K562 (cell line): ENCODE measurements around the gene DIAPH1. TPM values are rescaled to one million over a fixed set of nuclear protein-coding genes. Genes with fewer than 3 reads are reported as not detected.

Source experiments
- ATAC-seq: fragments of 200-7000 bp; cut with Tn5 transposase; 3 replicates; pipeline ENCODE4 v1.9.1; 2020; ENCODE audit warnings: moderate library complexity
- BruUV-seq: library from RNA; stranded (reverse); fragments of 400-500 nt; replicated peaks from 2 replicates; lab custom pipeline; 2021; lab: Mats Ljungman, UMichigan
- CTCF ChIA-PET: fragments of 300-600 bp; formaldehyde crosslinking; extraction: SDS; loops from one replicate; lab custom pipeline; 2021; ENCODE audit warnings: low intra/inter-chr PET ratio; lab: Yijun Ruan, JAX
- POLR2A ChIA-PET: fragments of 300-600, 350-650 bp; sonication (Branson Sonifier 250); formaldehyde crosslinking; extraction: SDS; loops from one replicate; lab custom pipeline; 2021; ENCODE audit warnings: antibody characterized with exemption, inconsistent platforms; lab: Yijun Ruan, JAX
- DNase-seq, 4 experiments: peaks; one replicate each; pipeline versions ENCODE4 v3.0.0 to v3.0.0-alpha.2; 2011 to 2018; ENCODE audit warnings: low spot score in 3 of 4, mixed read lengths in 3 of 4; ENCODE audit errors: extremely low read depth in 1 of 4
- FAIRE-seq: peaks from 2 replicates; lab custom pipeline; 2011; peaks lifted over from hg19 to GRCh38; lab: Jason Lieb, UNC
- H2AFZ ChIP-seq: 2 replicates; pipeline ENCODE4 v1.6.0; 2011; ENCODE audit warnings: low read depth, low read length, control low read depth, inconsistent platforms
- H3K27ac ChIP-seq: fragments of 200-600 bp; 3 replicates; pipeline ENCODE4 v1.8.0; 2011; ENCODE audit warnings: low read depth, mild to moderate bottlenecking, control low read depth, inconsistent platforms, low read length, moderate library complexity, mixed read lengths; ENCODE audit errors: extremely low read depth
- H3K27me3 ChIP-seq, 2 experiments: fragments of 300-600 bp in 1 of 2; 2 replicates in 1 of 2; 3 replicates in 1 of 2; pipeline versions ENCODE4 v1.6.0 to v1.8.0; 2011; ENCODE audit warnings: inconsistent platforms in 2 of 2, low read length in 2 of 2, mild to moderate bottlenecking in 1 of 2, mixed read lengths in 1 of 2, moderate library complexity in 1 of 2; ENCODE audit not compliant: control insufficient read depth in 2 of 2, insufficient read depth in 2 of 2
- H3K36me3 ChIP-seq: fragments of 300-600 bp; 3 replicates; pipeline ENCODE4 v1.8.0; 2011; ENCODE audit warnings: mild to moderate bottlenecking, low read length, inconsistent platforms; ENCODE audit not compliant: control insufficient read depth, insufficient read depth
- H3K4me1 ChIP-seq, 2 experiments: fragments of 200-600 bp in 1 of 2; replicated peaks in 1 of 2; 2 replicates in 1 of 2; 3 replicates in 1 of 2; pipeline versions ENCODE4 v1.5.1 to v1.8.0; 2011; ENCODE audit warnings: inconsistent platforms in 2 of 2, low read length in 2 of 2, mild to moderate bottlenecking in 1 of 2, mixed read lengths in 1 of 2, moderate library complexity in 1 of 2; ENCODE audit not compliant: control insufficient read depth in 2 of 2, insufficient read depth in 2 of 2
- H3K4me2 ChIP-seq: 2 replicates; pipeline ENCODE4 v1.6.1; 2011; ENCODE audit warnings: low read length, control low read depth, inconsistent platforms, mixed read lengths; ENCODE audit not compliant: insufficient read depth
- H3K4me3 ChIP-seq: fragments of 200-600 bp; sonication (generic), shearing (Covaris generic); 2 replicates; pipeline ENCODE4 v1.5.1; 2016; ENCODE audit warnings: control low read depth, inconsistent platforms
- H3K79me2 ChIP-seq: fragments of 200-600 bp; 3 replicates; pipeline ENCODE4 v1.8.0; 2011; ENCODE audit warnings: low read length, inconsistent platforms; ENCODE audit not compliant: control insufficient read depth, insufficient read depth
- H3K9ac ChIP-seq, 2 experiments: 2 replicates each; pipeline versions ENCODE4 v1.6.0 to v1.6.1; 2011; ENCODE audit warnings: low read depth in 2 of 2, low read length in 2 of 2, control low read depth in 1 of 2, inconsistent platforms in 1 of 2, mild to moderate bottlenecking in 1 of 2, mixed read lengths in 1 of 2; ENCODE audit not compliant: insufficient read depth in 1 of 2
- H3K9me1 ChIP-seq: one replicate; pipeline ENCODE4 v1.6.0; 2011; ENCODE audit warnings: inconsistent platforms, mild to moderate bottlenecking, low read length, moderate library complexity; ENCODE audit not compliant: control insufficient read depth, insufficient read depth
- H3K9me3 ChIP-seq: replicated peaks from 2 replicates; pipeline ENCODE4 v1.5.1; 2011; ENCODE audit warnings: low read depth, low read length, inconsistent platforms; ENCODE audit not compliant: control insufficient read depth, insufficient read depth
- H4K20me1 ChIP-seq: replicated peaks from 2 replicates; pipeline ENCODE4 v1.6.1; 2011; ENCODE audit warnings: low read length, inconsistent platforms, mixed read lengths; ENCODE audit not compliant: control insufficient read depth, insufficient read depth
- BRD9 ChIP-seq: fragments of 450-650 bp; IDR thresholded peaks from 2 replicates; pipeline ENCODE4 v1.6.1; 2018; ENCODE audit warnings: low read depth; ENCODE audit not compliant: partially characterized antibody
- GTF2E2 ChIP-seq: fragments of 200-800 bp; sonication (Bioruptor generic); IDR thresholded peaks from 2 replicates; pipeline ENCODE4 v1.6.1; 2016; ENCODE audit warnings: missing genetic modification characterization, missing compliant biosample characterization
- HDAC3 ChIP-seq: fragments of 450-650 bp; IDR thresholded peaks from 2 replicates; pipeline ENCODE4 v1.6.1; 2018; ENCODE audit warnings: borderline replicate concordance, mild to moderate bottlenecking, moderate library complexity; ENCODE audit not compliant: partially characterized antibody
- HINFP ChIP-seq: fragments of 450-650 bp; conservative IDR thresholded peaks from 2 replicates; pipeline ENCODE4 v1.6.1; 2016; ENCODE audit warnings: missing genetic modification characterization, low read depth, mild to moderate bottlenecking, control low read depth, missing compliant biosample characterization
- MAFK ChIP-seq: IDR thresholded peaks from 2 replicates; pipeline ENCODE4 v1.6.1; 2011; ENCODE audit warnings: low read length, improper control_type of control experiment
- NFE2L1 ChIP-seq: fragments of 450-650 bp; IDR thresholded peaks from 2 replicates; pipeline ENCODE4 v1.6.1; 2016; ENCODE audit warnings: missing genetic modification characterization, low read depth, mild to moderate bottlenecking, missing compliant biosample characterization, moderate library complexity, borderline replicate concordance
- NUFIP1 ChIP-seq: fragments of 450-650 bp; IDR thresholded peaks from 2 replicates; pipeline ENCODE4 v1.6.1; 2018; ENCODE audit not compliant: partially characterized antibody
- SMAD2 ChIP-seq: fragments of 150-350 bp; IDR thresholded peaks from 2 replicates; pipeline ENCODE4 v1.6.1; 2014; ENCODE audit warnings: low read depth, mild to moderate bottlenecking, low read length
- SMAD3 ChIP-seq: fragments of 450-650 bp; formaldehyde crosslinking; conservative IDR thresholded peaks from 2 replicates; pipeline ENCODE4 v1.4.0; 2020; ENCODE audit warnings: mild to moderate bottlenecking
- TARDBP ChIP-seq: fragments of 450-650 bp; IDR thresholded peaks from 2 replicates; pipeline ENCODE4 v1.6.1; 2016
- ZNF212 ChIP-seq: fragments of 450-650 bp; formaldehyde crosslinking; IDR thresholded peaks from 2 replicates; pipeline ENCODE4 v1.4.0; 2020; ENCODE audit warnings: mild to moderate bottlenecking
- ZNF23 ChIP-seq: fragments of 250-450 bp; sonication (Bioruptor Pico); IDR thresholded peaks from 2 replicates; pipeline ENCODE4 v1.4.0; 2020; ENCODE audit warnings: mild to moderate bottlenecking
- ZNF76 ChIP-seq: fragments of 250-450 bp; sonication (Bioruptor Pico); IDR thresholded peaks from 2 replicates; pipeline ENCODE4 v1.4.0; 2020; ENCODE audit warnings: mild to moderate bottlenecking, moderate library complexity, borderline replicate concordance
- ZNF79 ChIP-seq: fragments of 250-450 bp; sonication (Bioruptor Pico); IDR thresholded peaks from 2 replicates; pipeline ENCODE4 v1.4.0; 2020; ENCODE audit warnings: low read depth, mild to moderate bottlenecking, moderate library complexity
- WGBS: fragments of 100-300 bp; shearing (Covaris generic); methylation state at CpG from one replicate; pipeline ENCODE4 v1.1.6; 2016; ENCODE audit warnings: low coverage, mixed read lengths; ENCODE audit not compliant: insufficient coverage; ENCODE audit errors: missing lambda C conversion rate; 5-methylcytosine and 5-hydroxymethylcytosine counted together
- in situ Hi-C: fragments of 300-500 bp; cut with MboI; formaldehyde crosslinking; loops from 4 replicates; pipeline ENCODE4 v1.15.0; 2018; ENCODE audit warnings: inconsistent platforms, mixed read lengths
- intact Hi-C: fragments of 100-400 bp; cut with micrococcal nuclease; formaldehyde crosslinking; loops from 2 replicates; pipeline ENCODE4 v1.14.2; 2022
- polyA plus RNA-seq, 8 experiments: library from polyadenylated mRNA; depleted of rRNA in 4 of 8; stranded (reverse) in 5 of 8; unstranded in 3 of 8; fragments of >200 nt; fragmentation: Nextera tagmentation in 2 of 8; fragmentation: Illumina TruSeq in 1 of 8; extraction: Ambion mirVana in 2 of 8; extraction: Trizol in 1 of 8; gene quantifications; 2 replicates each; pipeline versions ENCODE4 v1.2.1 to v1.2.3, GENCODE V29; 2011 to 2014; ENCODE audit warnings: inconsistent platforms in 1 of 8, missing spikeins in 1 of 8
- total RNA-seq, 7 experiments: library from RNA; depleted of rRNA in 6 of 7; stranded (reverse); fragments of >200 nt in 6 of 7; fragmentation: Illumina TruSeq in 2 of 7; extraction: Trizol in 2 of 7; gene quantifications; 2 replicates each; pipeline versions ENCODE4 v1.2.1 to v1.2.3, GENCODE V29; 2011 to 2021; ENCODE audit warnings: low replicate concordance in 1 of 7
- TF ChIP-seq, protein P1 (sequence below): fragments of 150-350 bp; conservative IDR thresholded peaks from 2 replicates; pipeline ENCODE4 v1.6.1; 2014; ENCODE audit warnings: low read length
- TF ChIP-seq, protein P2 (sequence below): fragments of 250-450 bp; sonication (Bioruptor Pico); IDR thresholded peaks from 2 replicates; pipeline ENCODE4 v1.8.0; 2022; ENCODE audit warnings: moderate library complexity, mild to moderate bottlenecking, inconsistent platforms

Gene DIAPH1
- total and polyA plus RNA-seq, 9 of the 15 experiments (the other 6 are each of a cell fraction or from before 2014, with no cell fraction given) = 60.8 to 328 (median 97.8) TPM

- TF ChIP-seq, protein P1, sequence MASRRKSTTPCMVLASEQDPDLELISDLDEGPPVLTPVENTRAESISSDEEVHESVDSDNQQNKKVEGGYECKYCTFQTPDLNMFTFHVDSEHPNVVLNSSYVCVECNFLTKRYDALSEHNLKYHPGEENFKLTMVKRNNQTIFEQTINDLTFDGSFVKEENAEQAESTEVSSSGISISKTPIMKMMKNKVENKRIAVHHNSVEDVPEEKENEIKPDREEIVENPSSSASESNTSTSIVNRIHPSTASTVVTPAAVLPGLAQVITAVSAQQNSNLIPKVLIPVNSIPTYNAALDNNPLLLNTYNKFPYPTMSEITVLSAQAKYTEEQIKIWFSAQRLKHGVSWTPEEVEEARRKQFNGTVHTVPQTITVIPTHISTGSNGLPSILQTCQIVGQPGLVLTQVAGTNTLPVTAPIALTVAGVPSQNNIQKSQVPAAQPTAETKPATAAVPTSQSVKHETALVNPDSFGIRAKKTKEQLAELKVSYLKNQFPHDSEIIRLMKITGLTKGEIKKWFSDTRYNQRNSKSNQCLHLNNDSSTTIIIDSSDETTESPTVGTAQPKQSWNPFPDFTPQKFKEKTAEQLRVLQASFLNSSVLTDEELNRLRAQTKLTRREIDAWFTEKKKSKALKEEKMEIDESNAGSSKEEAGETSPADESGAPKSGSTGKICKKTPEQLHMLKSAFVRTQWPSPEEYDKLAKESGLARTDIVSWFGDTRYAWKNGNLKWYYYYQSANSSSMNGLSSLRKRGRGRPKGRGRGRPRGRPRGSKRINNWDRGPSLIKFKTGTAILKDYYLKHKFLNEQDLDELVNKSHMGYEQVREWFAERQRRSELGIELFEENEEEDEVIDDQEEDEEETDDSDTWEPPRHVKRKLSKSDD = no peak
- TF ChIP-seq GTF2E2 (tag) = no peak
- TF ChIP-seq HDAC3 = no peak
- TF ChIP-seq NUFIP1 = no peak
Observed at GRCh38 chr5:141637767-141638419, 19.1 kb upstream of the DIAPH1 start (continued).

- peak overlapping the region; percentile 89 for H2AFZ ChIP-seq
- WGBS = under 1% methylated on average over 39 of the region's 63 CpGs
- BruUV-seq = no TSS peak
- peak overlapping the region; percentile 91 for H3K4me3 ChIP-seq
- H3K27ac ChIP-seq = peak overlapping the region; percentile 84
- peaks cover 65% of the 10 kb centered on the region for H3K79me2 ChIP-seq
- peak overlapping the region; percentile 88 to 95 for H3K9ac ChIP-seq
- CTCF ChIA-PET = no interaction called here
- POLR2A ChIA-PET = interaction anchor here (0.5 to 2.2 kb wide), 16 partner anchors 10 to 372 kb away, joined by 3 to 13 read pairs (median 4); partner anchors contain the start of genes DIAPH1 and FCHSD1
- ATAC-seq = peak; percentile 61
- peaks cover 5% of the 10 kb centered on the region for H3K9me1 ChIP-seq
- H3K4me2 ChIP-seq = peak overlapping the region; percentile 100
- in situ Hi-C loops = loop anchor here (5.0 kb wide), 1 partner anchor 45 kb away; no protein-coding TSS in a partner anchor
- H4K20me1 ChIP-seq = peaks cover 12% of the 10 kb centered on the region; the same call in 1 of the 2 replicates
- DNase-seq = peak; percentile 57 to 68 (median 64)
- intact Hi-C loops = loop anchor here (5.0 kb wide), 1 partner anchor 45 kb away; no protein-coding TSS in a partner anchor
- H3K36me3 ChIP-seq = peaks cover 59% of the 10 kb centered on the region
- H3K27me3 ChIP-seq = no peaks in the 10 kb centered on the region
- H3K9me3 ChIP-seq = no peaks in the 10 kb centered on the region
- H3K4me1 ChIP-seq = peaks cover 49 to 52% of the 10 kb centered on the region in 2 experiments
- no peak for FAIRE-seq
- TF ChIP-seq MAFK (no peak), ZNF23 (CRISPR knock-in tag) (no peak), NFE2L1 (tag) (no peak), BRD9 (no peak), ZNF79 (CRISPR knock-in tag) (no peak), ZNF76 (CRISPR knock-in tag) (no peak), ZNF212 (CRISPR knock-in tag) (no peak), SMAD3 (CRISPR knock-in tag) (no peak), TARDBP (no peak), HINFP (no peak), SMAD2 (no peak)
- TF ChIP-seq, protein P2, sequence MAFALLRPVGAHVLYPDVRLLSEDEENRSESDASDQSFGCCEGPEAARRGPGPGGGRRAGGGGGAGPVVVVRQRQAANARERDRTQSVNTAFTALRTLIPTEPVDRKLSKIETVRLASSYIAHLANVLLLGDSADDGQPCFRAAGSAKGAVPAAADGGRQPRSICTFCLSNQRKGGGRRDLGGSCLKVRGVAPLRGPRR = no peak
Observed at GRCh38 chr5:141637123-141637766, 18.4 kb upstream of the DIAPH1 start.
